Omental fat pad (tissue), 4 donors: ENCODE data around the gene SLC6A20. TPM values are rescaled to one million over a fixed set of nuclear protein-coding genes. Genes with fewer than 3 reads are reported as not detected.

Source experiments
- ATAC-seq: fragments of 150-250 bp; one replicate; pipeline ENCODE4 v1.9.1; 2016; ENCODE audit warnings: mild to moderate bottlenecking, moderate library complexity; ENCODE audit not compliant: low FRiP score
- DNase-seq: peaks from one replicate; pipeline ENCODE4 v3.0.0-alpha.2; 2019; ENCODE audit warnings: low spot score
- CTCF ChIP-seq, 3 donors: fragments of 450-650 bp; IDR thresholded peaks; one replicate each; pipeline ENCODE4 v1.5.1; 2016 to 2017; ENCODE audit warnings: antibody characterized with exemption in 3 of 3, mild to moderate bottlenecking in 3 of 3, moderate library complexity in 2 of 3
- total RNA-seq, 4 donors: library from RNA; depleted of rRNA; stranded (reverse); fragments of >200 nt; gene quantifications; one replicate each; pipeline ENCODE4 v1.1.0, GENCODE V29; 2016

SLC6A20 gene
- total RNA-seq, 4 donors from 2014 or later, result 0.09 to 0.72 (median 0.38) TPM; not detected in 1

- no peak for TF ChIP-seq CTCF (IDR thresholded peaks at IDR 0.05)
- DNase-seq, result no peak
- no peak for ATAC-seq
Measured at GRCh38 chr3:45832699-45833098, 36.4 kb upstream of the SLC6A20 start.

- ATAC-seq (no peak), DNase-seq (no peak)
- no peak for TF ChIP-seq CTCF (IDR thresholded peaks at IDR 0.05)
Measured at GRCh38 chr3:45830121-45830520, 33.8 kb upstream of the SLC6A20 start.

DNA sequence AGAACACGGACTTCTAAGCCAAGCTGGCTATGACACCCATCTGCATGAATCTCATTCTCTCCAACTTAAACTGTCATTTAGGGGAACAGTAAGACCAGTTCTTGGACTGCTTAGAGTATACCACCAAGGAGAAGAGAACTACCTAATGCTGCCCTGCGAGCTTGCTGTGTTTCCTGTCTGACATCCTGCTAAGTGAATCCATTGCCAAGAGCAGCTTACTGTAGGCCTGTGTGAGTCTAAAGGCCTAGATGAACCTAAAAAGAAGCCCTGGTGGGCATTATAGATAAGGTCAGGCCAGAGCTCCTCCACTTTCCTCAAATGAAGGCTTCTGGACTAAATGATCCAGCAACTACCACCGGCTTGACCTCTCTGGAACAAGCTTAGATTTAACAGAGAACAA lies 30.6 kb upstream of the SLC6A20 start:
- ATAC-seq (no peak), DNase-seq (no peak)
- no peak for TF ChIP-seq CTCF (IDR thresholded peaks at IDR 0.05)

- peak; percentile 48 for ATAC-seq
- no peak for TF ChIP-seq CTCF (IDR thresholded peaks at IDR 0.05)
- DNase-seq, result no peak
Measured at GRCh38 chr3:45826321-45826720, 30.0 kb upstream of the SLC6A20 start.

DNA sequence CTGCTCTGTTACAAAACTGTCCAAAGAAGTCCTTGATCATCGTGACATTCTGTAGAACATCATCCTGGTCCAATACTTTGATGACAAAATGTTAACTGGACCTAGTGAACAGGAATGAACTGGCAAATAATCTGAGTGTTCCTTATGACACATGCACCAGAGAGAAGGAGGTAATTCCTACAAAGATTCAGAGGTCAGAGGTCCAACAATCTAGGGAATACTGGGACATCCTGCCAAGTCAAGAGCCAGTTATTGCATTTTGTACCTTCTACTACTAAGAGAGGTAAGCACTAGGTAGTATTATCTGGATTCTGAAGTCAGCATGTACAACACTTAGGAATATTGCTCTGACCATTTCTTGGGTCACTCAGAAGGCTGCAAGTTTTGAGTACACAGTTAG lies 24.8 kb upstream of the SLC6A20 start:
- DNase-seq (no peak), ATAC-seq (no peak)
- TF ChIP-seq CTCF (IDR thresholded peaks at IDR 0.05), result no peak

DNA sequence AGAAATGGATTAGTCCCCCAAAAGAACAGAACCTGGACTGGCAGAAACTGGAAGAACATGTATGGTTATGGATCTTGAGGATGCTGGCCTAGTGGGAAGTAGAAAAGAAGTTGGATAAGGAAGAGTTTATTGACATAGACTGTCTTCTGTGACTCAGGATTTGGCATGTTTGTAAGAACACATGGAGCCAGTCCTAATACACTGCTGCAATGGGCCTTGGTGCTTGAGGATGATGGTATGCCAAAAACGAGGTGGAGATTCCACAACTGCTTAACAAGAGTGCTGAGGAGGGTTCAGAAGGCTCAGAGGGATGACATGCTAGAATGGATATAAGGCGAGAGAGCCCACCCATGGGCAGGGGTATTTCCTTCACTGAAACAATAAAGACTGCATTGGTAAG lies 23.2 kb upstream of the SLC6A20 start:
- no peak for DNase-seq
- no peak for TF ChIP-seq CTCF (IDR thresholded peaks at IDR 0.05)
- no peak for ATAC-seq

DNA sequence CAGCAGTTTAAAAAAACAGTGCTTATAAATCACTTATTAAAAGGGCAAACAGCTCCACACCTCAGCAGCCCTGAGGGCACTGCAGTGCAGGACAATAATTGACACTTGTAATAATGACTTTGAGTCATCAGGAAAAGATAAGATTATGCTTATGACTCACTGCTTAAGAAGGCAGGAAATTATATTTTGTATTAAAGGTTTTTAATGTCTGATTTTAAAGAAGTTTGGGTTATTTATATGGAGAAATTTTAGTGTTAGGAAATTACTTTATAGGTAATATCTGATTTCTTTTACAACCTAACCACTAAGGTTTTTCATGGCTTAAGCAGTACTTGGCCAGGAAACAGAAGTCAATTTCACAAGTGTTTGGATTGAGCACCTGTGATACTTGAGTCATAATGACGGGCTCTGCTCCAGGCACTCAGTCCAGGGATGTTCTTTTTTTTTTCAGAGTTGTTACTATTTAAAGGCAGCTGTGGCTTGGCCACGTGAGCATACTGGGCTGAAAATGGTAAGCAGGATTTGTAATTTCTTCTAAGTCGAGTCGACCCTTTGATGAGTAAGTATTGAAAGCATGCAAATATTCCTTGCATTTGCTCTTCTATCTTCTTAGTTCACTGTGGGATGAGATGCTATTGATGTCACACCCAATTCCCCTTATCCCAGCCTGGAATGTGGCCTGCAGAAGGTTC lies 21.6 kb upstream of the SLC6A20 start:
- DNase-seq, result no peak
- peak; percentile 83 for ATAC-seq
- no peak for TF ChIP-seq CTCF (IDR thresholded peaks at IDR 0.05)
